ENCODE measurements around the gene CBFA2T3.

CBFA2T3 gene

GRCh38 chr16:88865742-88866141 is 111.3 kb downstream of the CBFA2T3 start:
- H4K20me1 ChIP-seq (ENCODE audit: insufficient read depth, low read length, poor library complexity, severe bottlenecking), result no peaks in the 10 kb centered on the region
- TF ChIP-seq, protein P1, sequence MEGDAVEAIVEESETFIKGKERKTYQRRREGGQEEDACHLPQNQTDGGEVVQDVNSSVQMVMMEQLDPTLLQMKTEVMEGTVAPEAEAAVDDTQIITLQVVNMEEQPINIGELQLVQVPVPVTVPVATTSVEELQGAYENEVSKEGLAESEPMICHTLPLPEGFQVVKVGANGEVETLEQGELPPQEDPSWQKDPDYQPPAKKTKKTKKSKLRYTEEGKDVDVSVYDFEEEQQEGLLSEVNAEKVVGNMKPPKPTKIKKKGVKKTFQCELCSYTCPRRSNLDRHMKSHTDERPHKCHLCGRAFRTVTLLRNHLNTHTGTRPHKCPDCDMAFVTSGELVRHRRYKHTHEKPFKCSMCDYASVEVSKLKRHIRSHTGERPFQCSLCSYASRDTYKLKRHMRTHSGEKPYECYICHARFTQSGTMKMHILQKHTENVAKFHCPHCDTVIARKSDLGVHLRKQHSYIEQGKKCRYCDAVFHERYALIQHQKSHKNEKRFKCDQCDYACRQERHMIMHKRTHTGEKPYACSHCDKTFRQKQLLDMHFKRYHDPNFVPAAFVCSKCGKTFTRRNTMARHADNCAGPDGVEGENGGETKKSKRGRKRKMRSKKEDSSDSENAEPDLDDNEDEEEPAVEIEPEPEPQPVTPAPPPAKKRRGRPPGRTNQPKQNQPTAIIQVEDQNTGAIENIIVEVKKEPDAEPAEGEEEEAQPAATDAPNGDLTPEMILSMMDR (conservative IDR thresholded peaks at IDR 0.05; ENCODE audit: low read length), result no peak
- no peak overlapping the region for H3K9ac ChIP-seq (ENCODE audit: low read depth, low read length, poor library complexity, severe bottlenecking)
- H3K4me3 ChIP-seq (ENCODE audit: low read length, poor library complexity, severe bottlenecking), result no peak overlapping the region
- no peak overlapping the region for H2AFZ ChIP-seq (ENCODE audit: low read length)
- H3K4me1 ChIP-seq (ENCODE audit: insufficient read depth, low read length, poor library complexity, severe bottlenecking), result no peaks in the 10 kb centered on the region
- H3K79me2 ChIP-seq (ENCODE audit: insufficient read depth, low read length), result no peaks in the 10 kb centered on the region
- no peaks in the 10 kb centered on the region for H3K9me3 ChIP-seq (ENCODE audit: insufficient read depth, low read depth, low read length)
- H3K9me2 ChIP-seq (replicated peaks; ENCODE audit: low read depth, low read length), result no peaks in the 10 kb centered on the region
- no peaks in the 10 kb centered on the region for H3K27me3 ChIP-seq (ENCODE audit: insufficient read depth, low read length, poor library complexity, severe bottlenecking)
- no peaks in the 10 kb centered on the region for H3F3A ChIP-seq (ENCODE audit: low read depth)
- H3K36me3 ChIP-seq (ENCODE audit: insufficient read depth, low read length), result no peaks in the 10 kb centered on the region
- H3K4me2 ChIP-seq (ENCODE audit: low read depth, low read length, poor library complexity, severe bottlenecking), result no peak overlapping the region

GRCh38 chr16:88865310-88865709 is 111.7 kb downstream of the CBFA2T3 start:
- H2AFZ ChIP-seq (ENCODE audit: low read length), result no peak overlapping the region
- H3K9me2 ChIP-seq (replicated peaks; ENCODE audit: low read depth, low read length), result no peaks in the 10 kb centered on the region
- H3K9ac ChIP-seq (ENCODE audit: low read depth, low read length, poor library complexity, severe bottlenecking), result no peak overlapping the region
- no peaks in the 10 kb centered on the region for H3K79me2 ChIP-seq (ENCODE audit: insufficient read depth, low read length)
- H3K27me3 ChIP-seq (ENCODE audit: insufficient read depth, low read length, poor library complexity, severe bottlenecking), result no peaks in the 10 kb centered on the region
- TF ChIP-seq EZH2phosphoT487 (IDR thresholded peaks at IDR 0.05; ENCODE audit: borderline replicate concordance), result no peak
- TF ChIP-seq, protein P1 (conservative IDR thresholded peaks at IDR 0.05; ENCODE audit: low read length), result no peak
- no peak overlapping the region for H3K4me2 ChIP-seq (ENCODE audit: low read depth, low read length, poor library complexity, severe bottlenecking)
- no peak overlapping the region for H3K4me3 ChIP-seq (ENCODE audit: low read length, poor library complexity, severe bottlenecking)
- no peaks in the 10 kb centered on the region for H3F3A ChIP-seq (ENCODE audit: low read depth)
- no peaks in the 10 kb centered on the region for H3K9me3 ChIP-seq (ENCODE audit: insufficient read depth, low read depth, low read length)
- H3K36me3 ChIP-seq (ENCODE audit: insufficient read depth, low read length), result no peaks in the 10 kb centered on the region
- H3K4me1 ChIP-seq (ENCODE audit: insufficient read depth, low read length, poor library complexity, severe bottlenecking), result no peaks in the 10 kb centered on the region
- no peaks in the 10 kb centered on the region for H4K20me1 ChIP-seq (ENCODE audit: insufficient read depth, low read length, poor library complexity, severe bottlenecking)

DNA sequence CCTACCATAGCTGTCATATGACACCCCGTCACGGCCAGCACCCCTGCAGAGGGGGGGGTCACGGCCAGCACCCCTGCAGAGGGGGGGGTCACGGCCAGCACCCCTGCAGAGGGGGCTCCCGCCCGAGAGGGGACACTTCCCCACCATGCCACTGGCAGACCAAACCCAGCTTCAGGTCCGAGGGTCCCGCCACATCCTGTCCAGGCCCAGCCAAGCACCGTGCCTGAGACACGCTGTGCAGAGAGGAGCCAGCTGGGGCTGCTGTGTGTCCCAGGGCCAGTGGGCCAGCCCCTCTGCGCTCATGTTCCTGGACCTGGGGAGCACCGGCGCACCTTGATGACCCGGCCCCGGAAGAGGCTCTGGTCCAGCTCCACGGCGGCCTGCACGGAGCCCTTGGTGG is 112.5 kb downstream of the CBFA2T3 start:
- Histone ChIP-seq H3K4me2 (ENCODE audit: low read depth, low read length, poor library complexity, severe bottlenecking) (no peak overlapping the region), H3K9ac (ENCODE audit: low read depth, low read length, poor library complexity, severe bottlenecking) (no peak overlapping the region), H3K36me3 (ENCODE audit: insufficient read depth, low read length) (no peaks in the 10 kb centered on the region), H3K9me3 (ENCODE audit: insufficient read depth, low read depth, low read length) (no peaks in the 10 kb centered on the region), H3F3A (ENCODE audit: low read depth) (no peaks in the 10 kb centered on the region), H3K79me2 (ENCODE audit: insufficient read depth, low read length) (no peaks in the 10 kb centered on the region), H3K9me2 (replicated peaks; ENCODE audit: low read depth, low read length) (no peaks in the 10 kb centered on the region), H3K4me3 (ENCODE audit: low read length, poor library complexity, severe bottlenecking) (no peak overlapping the region), H4K20me1 (ENCODE audit: insufficient read depth, low read length, poor library complexity, severe bottlenecking) (no peaks in the 10 kb centered on the region), H3K27me3 (ENCODE audit: insufficient read depth, low read length, poor library complexity, severe bottlenecking) (no peaks in the 10 kb centered on the region), H2AFZ (ENCODE audit: low read length) (no peak overlapping the region), H3K4me1 (ENCODE audit: insufficient read depth, low read length, poor library complexity, severe bottlenecking) (no peaks in the 10 kb centered on the region)
- TF ChIP-seq EZH2phosphoT487 (IDR thresholded peaks at IDR 0.05; ENCODE audit: borderline replicate concordance), result no peak
- TF ChIP-seq, protein P1 (conservative IDR thresholded peaks at IDR 0.05; ENCODE audit: low read length), result no peak

Measured in Loucy (cell line).